Spleen (tissue), 11 donors: ENCODE data around the gene ZNF609. TPM values are rescaled to one million over a fixed set of nuclear protein-coding genes. Genes with fewer than 3 reads are reported as not detected.

ENCODE experiments used
- DNase-seq: peaks from one replicate; pipeline ENCODE4 v3.0.0-alpha.2; 2020
- H3K27ac ChIP-seq, 8 donors: fragments of 200-600 bp; sonication (generic) in 7 of 8; 1 replicate in 4 of 8; 2 replicates in 4 of 8; pipeline versions ENCODE4 v1.5.0 to v1.8.0; 2016 to 2021; ENCODE audit warnings: inconsistent platforms in 4 of 8, mild to moderate bottlenecking in 4 of 8, moderate library complexity in 1 of 8
- H3K27me3 ChIP-seq, 7 donors: fragments of 200-600 bp; sonication (generic) in 6 of 7; replicated peaks in 1 of 7; 1 replicate in 4 of 7; 2 replicates in 3 of 7; pipeline versions ENCODE4 v1.5.0 to v1.8.0; 2016 to 2021; ENCODE audit warnings: inconsistent platforms in 3 of 7, mild to moderate bottlenecking in 1 of 7
- H3K36me3 ChIP-seq, 6 donors: fragments of 200-600 bp; sonication (generic) in 5 of 6; 1 replicate in 4 of 6; 2 replicates in 2 of 6; pipeline versions ENCODE4 v1.5.0 to v1.8.0; 2016 to 2021; ENCODE audit warnings: inconsistent platforms in 2 of 6
- H3K4me1 ChIP-seq, 6 donors: fragments of 200-600 bp; sonication (generic) in 5 of 6; 1 replicate in 3 of 6; 2 replicates in 3 of 6; pipeline versions ENCODE4 v1.5.0 to v1.8.0; 2016 to 2021; ENCODE audit warnings: inconsistent platforms in 3 of 6
- H3K4me3 ChIP-seq, 8 donors: fragments of 200-600 bp; sonication (generic) in 7 of 8; 1 replicate in 4 of 8; 2 replicates in 4 of 8; pipeline versions ENCODE4 v1.5.0 to v1.8.0; 2016 to 2021; ENCODE audit warnings: inconsistent platforms in 4 of 8, mild to moderate bottlenecking in 4 of 8, moderate library complexity in 2 of 8
- H3K9me3 ChIP-seq, 8 donors: fragments of 200-600 bp; sonication (generic) in 7 of 8; 1 replicate in 4 of 8; 2 replicates in 4 of 8; pipeline versions ENCODE4 v1.5.0 to v1.8.0; 2016 to 2021; ENCODE audit warnings: inconsistent platforms in 4 of 8
- CTCF ChIP-seq, 11 experiments: fragments of 200-600 bp in 7 of 11; fragments of 450-650 bp in 4 of 11; sonication (generic) in 4 of 11; IDR thresholded peaks in 8 of 11; conservative IDR thresholded peaks in 3 of 11; 1 replicate in 7 of 11; 2 replicates in 4 of 11; pipeline versions ENCODE4 v1.4.0 to v1.8.0; 2016 to 2021; ENCODE audit warnings: antibody characterized with exemption in 11 of 11, inconsistent platforms in 4 of 11, mild to moderate bottlenecking in 1 of 11
- POLR2A ChIP-seq, 3 donors: fragments of 450-650 bp; IDR thresholded peaks; one replicate each; pipeline ENCODE4 v1.5.1; 2017; ENCODE audit warnings: antibody characterized with exemption in 3 of 3, mild to moderate bottlenecking in 1 of 3
- POLR2AphosphoS5 ChIP-seq, 3 donors: sonication (generic); formaldehyde crosslinking; IDR thresholded peaks; one replicate each; pipeline ENCODE4 v1.5.1; 2017; ENCODE audit warnings: antibody characterized with exemption in 3 of 3
- WGBS, 5 donors: extraction: QIAGEN DNeasy Blood & Tissue Kit in 3 of 5; methylation state at CpG; one replicate each; pipeline versions ENCODE4 v1.1.5 to v1.1.7; 2013 to 2018; 5-methylcytosine and 5-hydroxymethylcytosine counted together
- intact Hi-C: fragments of 100-400 bp; cut with DNase I; formaldehyde crosslinking; loops from one replicate; pipeline ENCODE4 v1.15.0; 2023; ENCODE audit warnings: low total_unique reads
- polyA plus RNA-seq, 3 donors: library from polyadenylated mRNA; stranded (reverse); fragments of 200-250 nt; gene quantifications; one replicate each; pipeline ENCODE4 v1.2.1, GENCODE V29; 2013
- total RNA-seq, 7 donors: library from RNA; depleted of rRNA in 3 of 7; stranded (reverse); fragments of >200 nt in 3 of 7; fragmentation: NEBNext Ultra II Directional in 4 of 7; extraction: Animal tissue kit (Norgen Biotek cat#: 25700) in 4 of 7; gene quantifications; one replicate each; pipeline versions ENCODE4 v1.1.0 to v1.2.1, GENCODE V29; 2016 to 2021
- donor health status: healthy with polysubstance abuse.
- donor health status: DM: no; HTN: no; CAD: no; lungs with moderate emphysema.
- donor health status: DM: no; HTN: no; CAD: no.
- donor health status: Bipolar disorder and iron deficiency.
- donor health status: healthy.
- donor health status: DM: no; HTN: no; CAD: no.
- donor health status: DM: yes; HTN: yes; CAD: no.

The ZNF609 gene
- total and polyA plus RNA-seq, 10 donors: 2.4 to 55.7 (median 38.8) TPM

DNA sequence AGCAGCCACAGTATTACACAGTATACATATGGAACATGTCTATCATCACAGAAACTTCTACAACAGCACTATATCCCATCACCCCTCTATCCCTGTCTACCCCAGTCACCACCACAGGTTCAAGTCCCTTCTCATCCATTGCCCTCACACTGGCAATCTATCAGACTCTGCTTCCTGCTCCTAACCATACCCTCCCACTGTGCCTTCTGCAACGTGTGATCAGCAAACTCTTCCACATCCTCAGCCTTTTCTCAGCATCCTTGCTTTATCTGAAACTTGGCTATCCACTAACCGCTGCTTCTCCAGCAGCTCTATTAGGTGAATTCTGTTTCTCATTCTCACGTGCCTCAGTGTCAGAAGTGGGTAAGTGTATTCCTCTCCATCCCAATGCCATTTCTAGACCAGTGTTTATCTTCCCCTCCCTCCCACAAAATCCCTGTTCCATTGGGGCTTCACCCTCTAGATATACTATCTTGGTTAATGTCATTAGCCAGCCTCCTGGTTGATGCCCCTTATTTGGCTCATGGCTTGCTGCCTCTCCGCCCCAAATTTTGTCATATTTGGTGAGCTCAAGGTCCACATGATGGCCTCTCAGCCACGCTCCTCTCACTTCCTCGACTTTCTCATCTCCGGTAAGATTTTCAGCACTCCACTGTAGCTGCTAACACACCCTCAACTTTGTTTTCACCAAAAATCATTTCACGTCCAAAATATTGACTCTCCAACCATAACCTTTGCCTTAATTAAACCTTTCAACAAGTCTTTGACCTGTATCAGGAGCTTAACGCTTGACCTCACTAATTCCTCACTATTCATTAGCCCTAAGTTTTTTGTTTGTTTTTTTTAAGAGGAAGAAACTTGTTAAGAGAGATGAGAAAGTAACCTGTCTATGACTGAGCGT is 245.9 kb downstream of the ZNF609 start:
- no peaks in the 10 kb centered on the region for H3K27me3 ChIP-seq
- H3K4me1 ChIP-seq: peaks cover 14 to 24% (median 23%) of the 10 kb centered on the region in 6 donors
- intact Hi-C loops: no loop called here
- WGBS, 5 donors: 86 to 92% (median 88%) methylated on average over 10 of the region's 10 CpGs
- H3K36me3 ChIP-seq: no peaks in the 10 kb centered on the region
- peak; percentile 8 for DNase-seq
- no peaks in the 10 kb centered on the region for H3K9me3 ChIP-seq
- no peak overlapping the region for H3K4me3 ChIP-seq
- H3K27ac ChIP-seq: no peak overlapping the region
- TF ChIP-seq POLR2AphosphoS5 (IDR thresholded peaks at IDR 0.05) (no peak), CTCF (IDR thresholded peaks at IDR 0.05 in 8 of 11, conservative IDR thresholded peaks at IDR 0.05 in 3 of 11) (no peak), POLR2A (IDR thresholded peaks at IDR 0.05) (no peak)

GRCh38 chr15:64710676-64711428 is 250.5 kb downstream of the ZNF609 start:
- TF ChIP-seq POLR2A (IDR thresholded peaks at IDR 0.05) (no peak), POLR2AphosphoS5 (IDR thresholded peaks at IDR 0.05) (no peak)
- no peak overlapping the region for H3K4me3 ChIP-seq
- intact Hi-C loops: no loop called here
- H3K9me3 ChIP-seq: no peaks in the 10 kb centered on the region
- H3K4me1 ChIP-seq: no peaks in the 10 kb centered on the region
- no peaks in the 10 kb centered on the region for H3K36me3 ChIP-seq
- H3K27ac ChIP-seq: no peak overlapping the region
- no peaks in the 10 kb centered on the region for H3K27me3 ChIP-seq
- no peak for DNase-seq
- WGBS, 5 donors: 78 to 86% (median 83%) methylated on average over 7 of the region's 7 CpGs

GRCh38 chr15:64712353-64712752 is 252.0 kb downstream of the ZNF609 start:
- no peaks in the 10 kb centered on the region for H3K9me3 ChIP-seq
- TF ChIP-seq CTCF (IDR thresholded peaks at IDR 0.05 in 8 of 11, conservative IDR thresholded peaks at IDR 0.05 in 3 of 11) (no peak), POLR2A (IDR thresholded peaks at IDR 0.05) (no peak), POLR2AphosphoS5 (IDR thresholded peaks at IDR 0.05) (no peak)
- H3K27ac ChIP-seq: no peak overlapping the region
- DNase-seq: no peak
- no peak overlapping the region for H3K4me3 ChIP-seq
- no peaks in the 10 kb centered on the region for H3K27me3 ChIP-seq
- WGBS, 5 donors: 69 to 86% (median 78%) methylated on average over 2 of the region's 2 CpGs
- no peaks in the 10 kb centered on the region for H3K36me3 ChIP-seq
- intact Hi-C loops: no loop called here
- peaks cover 0 to 3% (median 0%) of the 10 kb centered on the region in 6 donors for H3K4me1 ChIP-seq

- H3K36me3 ChIP-seq: no peaks in the 10 kb centered on the region
- no peaks in the 10 kb centered on the region for H3K9me3 ChIP-seq
- H3K27me3 ChIP-seq: no peaks in the 10 kb centered on the region
- intact Hi-C loops: no loop called here
- peaks cover 0 to 15% (median 9%) of the 10 kb centered on the region in 6 donors for H3K4me1 ChIP-seq
- TF ChIP-seq CTCF (IDR thresholded peaks at IDR 0.05 in 8 of 11, conservative IDR thresholded peaks at IDR 0.05 in 3 of 11) (no peak), POLR2A (IDR thresholded peaks at IDR 0.05) (no peak), POLR2AphosphoS5 (IDR thresholded peaks at IDR 0.05) (no peak)
- no peak overlapping the region for H3K4me3 ChIP-seq
- DNase-seq: peak; percentile 6
- 86 to 94% (median 90%) methylated on average over 6 of the region's 6 CpGs for WGBS, 5 donors
- H3K27ac ChIP-seq: no peak overlapping the region
Observed at GRCh38 chr15:64713592-64713991, 253.2 kb downstream of the ZNF609 start.
